Adrenal gland (tissue), 5 donors: ENCODE data around the gene PPP2R5D.

Experiments
- CTCF ChIP-seq, 6 experiments: fragments of 450-650 bp in 4 of 6; fragments of 200-600 bp in 2 of 6; sonication (generic) in 1 of 6; IDR thresholded peaks; 1 replicate in 5 of 6; 2 replicates in 1 of 6; pipeline versions ENCODE4 v1.5.1 to v1.8.0; 2016 to 2021; ENCODE audit warnings: antibody characterized with exemption in 6 of 6, mild to moderate bottlenecking in 2 of 6, moderate library complexity in 1 of 6
- POLR2A ChIP-seq, 2 donors: fragments of 450-650 bp; IDR thresholded peaks; one replicate each; pipeline ENCODE4 v1.6.1; 2017; ENCODE audit warnings: antibody characterized with exemption in 2 of 2, mild to moderate bottlenecking in 2 of 2, moderate library complexity in 1 of 2
- donor health status: DM: no; HTN: no; CAD: no.

- TF ChIP-seq CTCF (IDR thresholded peaks at IDR 0.05) = no peak
- peak in 1 of 2 donors; percentile 51 for TF ChIP-seq POLR2A (IDR thresholded peaks at IDR 0.05)
These were observed 5.9 kb upstream of the PPP2R5D start for GRCh38 chr6:42978487-42978838.
